Amygdala (tissue), 56 donors: ENCODE measurements around the gene EP400.

ENCODE experiments used
- DNase-seq, 56 donors: peaks; one replicate each; lab custom pipeline; 2025; lab: John Stamatoyannopoulos, UW

EP400 gene

GRCh38 chr12:132061641-132062430, 112.1 kb downstream of the EP400 start:
- no peak for DNase-seq

- DNase-seq: no peak
Observed at GRCh38 chr12:132062481-132062880, 112.7 kb downstream of the EP400 start.

GRCh38 chr12:132063491-132063890, 113.7 kb downstream of the EP400 start:
- no peak for DNase-seq

- no peak for DNase-seq
Observed at GRCh38 chr12:132064631-132065030, 114.9 kb downstream of the EP400 start.

- DNase-seq: no peak
Observed at GRCh38 chr12:132065203-132065602, 115.5 kb downstream of the EP400 start.

GRCh38 chr12:132065609-132066344, 116.0 kb downstream of the EP400 start:
- DNase-seq: no peak

GRCh38 chr12:132066345-132066685, 116.6 kb downstream of the EP400 start:
- DNase-seq: no peak

- DNase-seq: no peak
Observed at GRCh38 chr12:132066749-132067148, 117.0 kb downstream of the EP400 start.

GRCh38 chr12:132067182-132067581, 117.4 kb downstream of the EP400 start:
- DNase-seq: no peak

GRCh38 chr12:132068250-132068649, 118.5 kb downstream of the EP400 start:
- no peak for DNase-seq

GRCh38 chr12:132069336-132069985, 119.7 kb downstream of the EP400 start:
- no peak for DNase-seq

- DNase-seq: no peak
Observed at GRCh38 chr12:132070298-132070697, 120.6 kb downstream of the EP400 start.

- no peak for DNase-seq
Observed at GRCh38 chr12:132071040-132071810, 121.5 kb downstream of the EP400 start.

GRCh38 chr12:132071830-132072384, 122.2 kb downstream of the EP400 start:
- no peak for DNase-seq

- DNase-seq: no peak
Observed at GRCh38 chr12:132074216-132074615, 124.5 kb downstream of the EP400 start.

GRCh38 chr12:132075026-132075713, 125.4 kb downstream of the EP400 start:
- no peak for DNase-seq

- no peak for DNase-seq
Observed at GRCh38 chr12:132075714-132076553, 126.2 kb downstream of the EP400 start.

GRCh38 chr12:132076711-132077110, 127.0 kb downstream of the EP400 start:
- DNase-seq: no peak
